Fibroblast of skin of left biceps (primary cell): Measurements from ENCODE around the gene ATP10A.

Experiments
- DNase-seq, 2 experiments: peaks; one replicate each; pipeline ENCODE4 v3.0.0-alpha.2; 2013; ENCODE audit warnings: low read depth in 2 of 2

Gene ATP10A

DNA sequence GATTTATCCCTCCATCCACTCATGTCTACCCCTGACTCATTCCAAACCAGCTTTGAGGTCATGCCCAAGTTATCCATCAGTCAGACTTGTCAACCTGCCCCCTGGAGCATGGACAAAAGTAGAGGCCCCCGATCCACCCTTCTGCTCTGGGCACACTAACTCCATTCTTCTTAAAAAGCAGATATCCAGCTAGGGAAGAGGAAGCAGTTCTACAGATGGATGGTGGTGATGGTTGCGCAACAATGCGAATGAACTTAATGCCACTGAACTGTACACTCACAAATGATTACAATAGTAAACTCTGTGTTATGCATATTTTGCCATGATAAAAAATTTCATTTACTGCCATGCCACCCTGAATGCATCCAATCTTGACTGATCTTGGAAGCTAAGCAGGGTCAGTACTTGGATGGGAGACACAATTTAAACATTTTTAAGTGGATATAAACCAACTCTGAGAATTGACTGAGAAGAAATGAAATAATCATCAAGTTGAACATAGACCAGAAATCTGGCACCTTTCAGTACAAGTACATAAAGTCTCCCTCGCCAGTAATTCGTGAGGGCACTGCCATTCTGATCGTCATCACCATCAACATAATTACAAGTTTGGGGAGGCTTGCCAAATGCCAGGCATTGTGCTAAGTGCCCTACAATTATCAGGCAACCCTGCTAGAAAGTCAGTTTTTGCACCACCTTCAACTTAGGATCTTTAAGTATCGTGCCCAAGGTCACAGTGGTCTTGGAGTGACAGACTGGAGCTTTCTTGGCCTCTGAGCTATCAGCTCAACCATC, 124.8 kb downstream of the ATP10A start:
- DNase-seq: no peak

- DNase-seq: no peak
Measured at GRCh38 chr15:25737218-25737643, 125.9 kb downstream of the ATP10A start.

DNA sequence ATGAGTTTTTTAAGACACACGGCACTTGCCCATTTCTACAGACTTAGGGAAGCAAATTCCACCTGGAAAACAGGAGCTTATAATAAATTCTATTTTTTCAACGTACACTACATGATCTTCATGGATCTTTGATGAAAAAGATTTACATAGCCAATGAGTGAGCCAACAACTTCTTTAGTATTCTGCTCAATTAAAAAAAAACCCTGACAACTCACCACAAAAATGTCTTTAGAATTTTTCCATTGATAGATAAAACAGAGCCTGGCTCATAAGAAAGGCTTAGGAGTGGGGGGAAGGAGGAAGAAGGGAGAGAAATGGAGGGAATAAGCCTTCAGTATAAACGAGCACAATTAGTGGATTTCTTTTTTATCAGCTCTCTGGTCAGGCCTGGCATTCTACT, 126.7 kb downstream of the ATP10A start:
- DNase-seq: no peak

DNA sequence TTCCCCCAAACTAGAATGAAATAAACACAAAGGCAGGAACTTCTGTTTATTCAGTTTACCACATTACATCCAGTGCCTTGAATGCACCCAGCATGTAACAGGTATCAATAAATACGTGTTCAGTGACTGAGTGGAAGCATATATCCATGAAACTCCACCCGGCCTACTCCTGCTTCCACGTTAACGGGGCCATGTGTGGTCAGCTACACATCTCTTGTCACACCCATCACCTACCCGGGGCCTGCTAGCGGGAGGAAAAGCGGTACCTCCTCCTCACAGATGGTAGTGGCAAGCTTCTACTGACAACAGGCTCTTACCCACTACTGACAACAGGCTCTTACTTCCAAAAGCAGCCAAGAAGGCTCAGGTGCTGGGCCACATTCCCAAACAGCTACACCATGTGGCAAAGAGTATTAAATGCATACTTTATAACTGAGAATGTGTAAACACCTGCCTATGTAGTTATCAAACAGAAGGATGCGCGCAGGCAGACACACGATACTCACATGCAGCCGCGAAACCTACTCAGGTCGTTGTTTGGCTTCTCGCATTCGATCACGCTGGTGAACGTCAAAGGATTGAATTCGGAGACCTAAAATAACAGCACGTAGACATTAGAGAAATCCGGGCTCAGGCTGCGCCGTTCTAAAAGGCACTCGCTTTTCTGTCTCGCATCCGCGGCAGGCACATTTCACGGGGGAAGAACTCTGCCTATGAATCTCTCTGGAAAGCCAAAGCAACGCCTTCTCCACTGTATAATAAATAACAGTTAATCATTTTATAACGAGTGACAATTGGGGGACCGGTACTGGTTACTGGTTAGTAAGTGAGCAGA, 127.4 kb downstream of the ATP10A start:
- no peak for DNase-seq

DNA sequence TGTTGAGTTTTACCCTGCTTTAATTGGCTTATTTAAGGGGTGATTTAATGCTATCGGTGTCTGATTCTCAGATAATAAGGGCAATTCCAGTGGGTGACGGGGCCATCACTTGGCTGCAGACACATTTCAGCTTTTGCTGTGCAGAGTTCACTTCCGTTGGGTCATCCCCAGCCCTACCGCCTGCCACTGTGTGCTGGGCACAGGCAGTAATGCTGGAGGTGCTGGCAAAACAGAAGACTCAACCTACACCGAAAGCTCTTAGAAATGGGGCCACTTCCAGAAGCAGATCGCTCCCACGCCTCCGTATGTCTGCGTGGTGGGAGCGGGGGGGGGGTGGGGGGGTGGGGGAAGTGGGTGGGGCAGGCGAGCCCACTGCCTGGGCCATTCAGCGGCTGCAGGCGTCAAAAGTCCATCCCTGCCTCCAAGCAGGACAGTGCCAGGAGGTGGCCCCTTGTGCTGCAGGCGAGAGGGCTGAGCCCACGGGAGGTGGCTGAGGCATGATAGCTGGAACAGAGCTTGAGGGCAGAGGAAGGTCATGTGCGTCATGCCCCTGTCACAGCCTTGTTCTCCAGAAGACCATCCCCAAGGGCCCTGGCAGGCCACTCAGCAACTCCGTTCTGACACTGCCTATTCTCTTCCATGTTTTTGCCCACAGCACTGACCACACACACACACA, 128.3 kb downstream of the ATP10A start:
- no peak for DNase-seq

- no peak for DNase-seq
Measured at GRCh38 chr15:25733856-25734679, 129.1 kb downstream of the ATP10A start.

- DNase-seq: no peak
Measured at GRCh38 chr15:25733036-25733855, 129.9 kb downstream of the ATP10A start.

- no peak for DNase-seq
Measured at GRCh38 chr15:25732191-25732590, 130.9 kb downstream of the ATP10A start.

- no peak for DNase-seq
Measured at GRCh38 chr15:25731411-25731810, 131.7 kb downstream of the ATP10A start.

GRCh38 chr15:25730918-25731317, 132.2 kb downstream of the ATP10A start:
- DNase-seq: no peak

DNA sequence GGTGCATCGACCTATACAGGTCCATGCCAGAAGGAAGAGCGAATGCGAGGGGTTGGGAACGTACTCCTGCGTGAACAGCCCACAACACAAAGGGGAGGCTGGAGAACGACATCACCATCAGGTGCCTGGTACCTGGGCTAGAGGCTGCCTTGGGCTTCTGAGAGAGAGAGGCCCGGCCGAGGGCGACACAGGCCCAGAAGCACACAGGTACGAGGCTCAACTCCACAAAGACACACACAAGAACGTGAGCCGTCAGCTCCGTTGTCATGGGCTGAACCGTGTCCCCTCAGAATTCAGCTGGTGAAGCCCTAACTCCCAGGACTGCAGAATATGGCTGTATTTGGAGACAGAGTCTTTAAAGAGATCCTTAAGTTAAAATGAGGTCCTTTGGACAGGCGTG, 134.3 kb downstream of the ATP10A start:
- no peak for DNase-seq

GRCh38 chr15:25727867-25728600, 135.1 kb downstream of the ATP10A start:
- no peak for DNase-seq

GRCh38 chr15:25727116-25727515, 136.0 kb downstream of the ATP10A start:
- DNase-seq: no peak

DNA sequence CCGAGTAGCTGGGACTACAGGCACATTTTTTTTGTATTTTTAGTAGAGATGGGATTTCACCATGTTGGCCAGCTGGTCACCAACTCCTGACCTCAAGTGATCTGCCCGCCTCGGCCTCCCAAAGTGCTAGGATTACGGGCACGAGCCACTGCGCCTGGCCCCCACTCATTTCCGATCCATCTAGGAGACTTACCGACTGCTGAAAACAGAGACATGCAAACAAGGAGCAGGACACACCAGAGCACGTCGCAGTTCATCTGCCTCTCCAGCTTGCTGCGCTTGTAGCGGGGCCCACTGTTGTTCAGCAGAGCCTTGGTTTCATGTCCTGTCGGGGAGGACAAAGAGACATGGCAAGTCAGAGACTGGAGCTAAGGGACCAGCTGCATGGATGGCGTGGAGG, 137.4 kb downstream of the ATP10A start:
- no peak for DNase-seq

DNA sequence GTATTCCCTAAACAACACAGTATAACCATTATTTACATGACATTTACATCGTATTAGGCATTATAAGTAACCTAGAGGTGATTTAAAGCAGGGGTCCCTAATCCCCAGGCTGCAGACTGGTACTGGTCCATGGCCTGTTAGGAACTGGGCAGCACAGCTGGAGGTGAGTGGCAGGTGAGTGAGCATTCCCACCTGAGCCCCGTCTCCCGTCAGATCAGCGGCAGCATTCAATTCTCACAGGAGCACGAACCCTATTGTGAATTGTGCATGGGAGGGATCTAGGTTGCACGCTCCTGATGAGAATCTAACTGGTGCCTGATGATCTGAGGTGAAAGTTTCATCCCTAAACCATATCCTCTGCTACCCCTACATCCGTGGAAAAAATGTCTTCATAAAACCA, 138.2 kb downstream of the ATP10A start:
- DNase-seq: no peak

DNA sequence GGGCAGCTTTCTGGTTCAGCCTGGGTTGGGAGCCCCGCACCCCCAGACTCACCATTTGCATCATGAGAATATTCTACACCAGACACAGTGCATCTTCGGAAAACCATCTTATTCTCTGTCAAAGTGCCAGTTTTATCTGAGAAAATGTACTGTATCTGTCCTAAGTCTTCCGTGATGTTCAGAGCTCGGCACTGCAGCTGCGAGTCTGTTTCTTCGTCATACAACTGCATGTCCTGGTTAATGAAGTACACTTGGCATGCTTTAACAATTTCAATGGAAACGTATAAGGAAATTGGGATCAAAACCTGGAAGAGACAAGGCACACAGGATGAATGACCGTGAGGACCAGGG, 141.5 kb downstream of the ATP10A start:
- DNase-seq: no peak

DNA sequence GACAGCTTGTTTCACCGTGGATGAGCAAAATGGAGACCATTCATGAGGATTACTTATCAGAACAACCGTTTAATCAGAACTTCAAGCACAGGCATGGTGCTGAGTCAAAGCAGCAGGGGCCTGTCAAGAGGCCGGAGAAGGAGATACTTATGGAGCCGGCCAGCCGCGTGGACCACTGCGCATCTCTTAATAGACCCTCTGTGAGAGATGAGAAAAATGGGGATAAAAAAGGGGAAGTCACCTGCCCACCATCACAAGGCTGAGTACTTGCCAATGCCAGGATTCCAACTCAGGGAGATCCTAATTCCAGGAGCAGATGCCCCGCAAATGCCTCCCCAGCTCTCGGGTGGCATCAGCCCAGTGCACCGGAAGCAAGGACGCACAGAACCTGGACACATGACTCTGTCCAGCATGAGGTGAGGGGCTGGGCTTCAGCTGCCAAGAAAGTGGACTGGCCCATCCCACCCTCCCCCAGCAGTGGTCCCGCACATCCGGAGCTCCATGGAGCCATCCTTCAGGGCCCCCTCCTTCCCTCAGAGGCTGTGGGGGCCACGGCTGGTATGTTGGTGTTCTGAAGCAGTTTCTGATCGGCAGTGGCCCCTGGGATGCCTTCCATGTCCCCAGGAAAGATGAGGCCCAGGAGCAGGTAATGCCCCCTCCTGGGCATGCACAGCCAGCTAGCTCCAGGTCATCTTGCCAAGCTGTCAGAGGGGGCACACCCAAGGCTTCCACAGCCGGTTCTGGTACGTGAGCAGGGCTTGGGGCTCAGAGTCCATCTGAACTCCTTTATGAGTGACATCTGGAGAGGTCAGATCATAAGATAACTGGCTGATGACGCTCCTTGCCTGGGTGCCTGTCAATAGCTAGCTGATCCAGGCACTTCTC, 143.8 kb downstream of the ATP10A start:
- no peak for DNase-seq

DNA sequence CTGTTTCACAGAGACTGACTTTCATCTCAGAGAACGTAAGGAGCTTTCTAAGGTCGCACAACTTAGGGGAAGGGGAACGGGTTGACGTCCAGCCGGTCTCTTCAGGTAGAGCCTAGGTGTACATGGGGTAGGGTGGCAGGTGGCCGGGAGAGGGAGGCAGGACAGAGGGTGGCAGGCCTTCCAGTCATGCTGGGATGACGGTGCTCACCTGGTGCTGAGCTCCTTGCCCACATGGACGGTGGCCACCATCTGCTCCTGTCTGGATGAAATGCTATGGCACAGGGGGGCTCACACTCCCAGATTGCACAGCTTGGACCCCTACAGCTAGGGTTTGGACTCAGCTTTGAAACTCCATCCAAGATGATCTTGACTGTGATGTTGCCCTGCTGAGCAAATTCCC, 144.5 kb downstream of the ATP10A start:
- DNase-seq: no peak

DNA sequence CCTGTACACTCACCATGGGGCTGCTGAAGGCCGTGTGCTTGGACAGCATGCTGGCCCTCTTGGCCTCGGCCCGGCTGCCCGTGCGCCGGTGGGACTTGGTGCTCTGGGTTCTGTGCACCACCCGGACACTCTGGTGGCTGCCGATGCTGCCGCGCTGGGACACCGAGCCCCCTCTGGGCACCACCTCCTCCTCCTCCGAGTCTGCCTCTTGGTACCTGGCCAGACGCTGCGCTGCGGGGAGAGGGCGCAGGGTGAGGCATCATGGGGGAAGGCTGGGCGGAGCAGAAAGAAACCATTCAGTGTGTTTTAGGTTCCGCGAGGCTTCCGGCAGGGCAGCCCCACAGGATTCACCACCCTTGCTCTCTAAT, 145.0 kb downstream of the ATP10A start:
- no peak for DNase-seq
